Karpas-422 (cell line): Measurements from ENCODE around the gene CSNK2A1. TPM values are rescaled to one million over a fixed set of nuclear protein-coding genes. Genes with fewer than 3 reads are reported as not detected.

Experiments used
- DNase-seq: peaks from one replicate; pipeline ENCODE4 v3.0.0-alpha.2; 2015
- H2AFZ ChIP-seq: fragments of 200-600 bp; sonication (generic); 2 replicates; pipeline ENCODE4 v1.6.1; 2014; ENCODE audit warnings: antibody characterized with exemption, low read length, mixed read lengths
- H3K27ac ChIP-seq: fragments of 200-600 bp; sonication (generic); 2 replicates; pipeline ENCODE4 v1.5.1; 2014; ENCODE audit warnings: mild to moderate bottlenecking, low read length, moderate library complexity
- H3K27me3 ChIP-seq: fragments of 200-600 bp; sonication (generic); 2 replicates; pipeline ENCODE4 v1.6.1; 2014; ENCODE audit warnings: low read length, mixed read lengths
- H3K36me3 ChIP-seq: fragments of 200-600 bp; sonication (generic); 2 replicates; pipeline ENCODE4 v1.6.1; 2014; ENCODE audit warnings: low read length, mixed read lengths; ENCODE audit not compliant: insufficient read depth
- H3K4me1 ChIP-seq: fragments of 200-600 bp; sonication (generic); 2 replicates; pipeline ENCODE4 v1.6.1; 2014; ENCODE audit warnings: mild to moderate bottlenecking, low read length, mixed read lengths
- H3K4me2 ChIP-seq: fragments of 200-600 bp; sonication (generic); 2 replicates; pipeline ENCODE4 v1.6.1; 2014; ENCODE audit warnings: low read length, low read depth, mild to moderate bottlenecking; ENCODE audit not compliant: poor library complexity, severe bottlenecking
- H3K4me3 ChIP-seq: fragments of 200-600 bp; sonication (generic); 2 replicates; pipeline ENCODE4 v1.5.1; 2014; ENCODE audit warnings: mild to moderate bottlenecking, antibody characterized with exemption, low read length, mixed read lengths
- H3K79me2 ChIP-seq: fragments of 200-600 bp; sonication (generic); 2 replicates; pipeline ENCODE4 v1.6.1; 2014; ENCODE audit warnings: mild to moderate bottlenecking, low read length, mixed read lengths
- H3K9ac ChIP-seq: fragments of 200-600 bp; sonication (generic); 2 replicates; pipeline ENCODE4 v1.6.0; 2014; ENCODE audit warnings: low read length
- H3K9me2 ChIP-seq: fragments of 200-600 bp; sonication (generic), shearing (Covaris generic); replicated peaks from 2 replicates; pipeline ENCODE4 v1.6.0; 2014; ENCODE audit warnings: mild to moderate bottlenecking, low read length, moderate library complexity; ENCODE audit not compliant: insufficient read depth
- H3K9me3 ChIP-seq: fragments of 300-700, 200-600 bp; sonication (generic); 2 replicates; pipeline ENCODE4 v1.6.1; 2014; ENCODE audit warnings: low read length, mixed read lengths
- H4K20me1 ChIP-seq: fragments of 200-600 bp; sonication (generic); 2 replicates; pipeline ENCODE4 v1.6.1; 2014; ENCODE audit warnings: mild to moderate bottlenecking, antibody characterized with exemption, low read length, low read depth; ENCODE audit not compliant: insufficient read depth
- total RNA-seq: library from RNA; depleted of rRNA; stranded (reverse); fragments of >200 nt; shearing (Covaris generic); gene quantifications from 2 replicates; pipeline ENCODE4 v1.2.3, GENCODE V29; 2014; ENCODE audit warnings: low replicate concordance

The CSNK2A1 gene
- total RNA-seq, 1 experiment from 2014 or later, result 148 TPM

DNA sequence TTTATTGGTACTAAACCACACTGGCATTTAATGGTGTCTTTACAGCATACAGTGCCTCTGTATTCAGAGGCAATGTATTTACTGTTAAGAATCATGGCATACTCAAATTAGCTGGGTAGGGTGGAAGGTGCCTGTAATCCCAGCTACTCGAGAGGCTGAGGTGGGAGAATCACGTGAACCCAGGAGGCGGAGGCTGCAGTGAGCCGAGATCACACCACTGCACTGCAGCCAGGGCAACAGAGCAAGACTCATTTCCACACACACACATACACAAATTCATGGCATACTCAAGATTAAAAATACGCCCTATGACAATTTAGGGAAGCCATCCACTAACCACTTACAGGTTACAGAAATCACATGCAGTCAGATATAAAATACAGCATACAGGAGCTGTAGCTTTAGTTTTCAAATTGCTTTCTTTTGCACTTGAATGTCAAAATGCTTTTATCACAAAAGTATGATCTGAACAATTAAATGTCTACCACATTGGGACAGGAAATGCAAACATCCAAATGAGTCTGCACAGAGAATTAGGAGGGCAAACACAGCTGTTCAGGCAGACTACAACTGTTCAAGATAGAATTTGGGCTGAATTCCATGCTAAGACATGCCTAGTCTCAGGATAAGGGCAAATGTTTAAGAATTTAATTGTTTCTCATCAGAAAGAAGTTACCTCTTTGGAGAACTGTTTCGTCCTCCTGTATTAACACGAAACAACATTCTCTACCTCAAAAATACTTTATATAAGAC, 36.4 kb downstream of the CSNK2A1 start:
- no peak for DNase-seq
- H3K4me1 ChIP-seq, result peaks cover 42% of the 10 kb centered on the region
- no peak overlapping the region for H3K4me2 ChIP-seq
- H3K27ac ChIP-seq, result no peak overlapping the region
- peaks cover 77% of the 10 kb centered on the region for H3K79me2 ChIP-seq
- H3K9ac ChIP-seq, result no peak overlapping the region
- no peak overlapping the region for H3K4me3 ChIP-seq
- H3K27me3 ChIP-seq, result no peaks in the 10 kb centered on the region
- H3K9me2 ChIP-seq, result no peaks in the 10 kb centered on the region
- H4K20me1 ChIP-seq, result peaks cover 29% of the 10 kb centered on the region
- H2AFZ ChIP-seq, result no peak overlapping the region
- peaks cover 54% of the 10 kb centered on the region for H3K36me3 ChIP-seq
- H3K9me3 ChIP-seq, result no peaks in the 10 kb centered on the region

DNA sequence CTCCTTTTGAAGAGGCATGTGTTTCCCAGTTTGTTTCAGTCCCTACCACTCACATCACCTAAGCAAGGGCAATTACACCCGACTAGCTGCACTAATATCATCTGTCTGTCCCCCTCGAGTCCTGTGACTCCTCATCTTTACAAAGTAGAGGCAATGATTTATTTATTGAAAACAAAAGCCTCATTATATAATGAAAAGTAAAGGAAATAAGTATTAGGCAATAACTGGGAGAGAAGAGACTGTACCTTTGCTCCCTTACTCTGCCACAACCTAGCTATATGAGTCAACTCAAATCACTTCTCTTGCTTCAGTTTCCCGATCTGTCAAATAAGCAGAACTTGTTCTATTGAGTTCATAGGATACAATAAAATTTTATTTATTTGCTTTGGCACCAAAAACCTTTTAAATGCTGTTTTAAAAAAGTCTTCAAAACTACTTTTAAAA, 38.9 kb downstream of the CSNK2A1 start:
- no peak overlapping the region for H2AFZ ChIP-seq
- peaks cover 22% of the 10 kb centered on the region for H4K20me1 ChIP-seq
- H3K36me3 ChIP-seq, result peaks cover 67% of the 10 kb centered on the region
- no peaks in the 10 kb centered on the region for H3K9me2 ChIP-seq
- H3K9ac ChIP-seq, result no peak overlapping the region
- no peaks in the 10 kb centered on the region for H3K27me3 ChIP-seq
- no peak overlapping the region for H3K4me2 ChIP-seq
- no peak overlapping the region for H3K4me3 ChIP-seq
- no peaks in the 10 kb centered on the region for H3K9me3 ChIP-seq
- peaks cover 52% of the 10 kb centered on the region for H3K79me2 ChIP-seq
- H3K4me1 ChIP-seq, result peaks cover 22% of the 10 kb centered on the region
- no peak overlapping the region for H3K27ac ChIP-seq
- DNase-seq, result no peak

DNA sequence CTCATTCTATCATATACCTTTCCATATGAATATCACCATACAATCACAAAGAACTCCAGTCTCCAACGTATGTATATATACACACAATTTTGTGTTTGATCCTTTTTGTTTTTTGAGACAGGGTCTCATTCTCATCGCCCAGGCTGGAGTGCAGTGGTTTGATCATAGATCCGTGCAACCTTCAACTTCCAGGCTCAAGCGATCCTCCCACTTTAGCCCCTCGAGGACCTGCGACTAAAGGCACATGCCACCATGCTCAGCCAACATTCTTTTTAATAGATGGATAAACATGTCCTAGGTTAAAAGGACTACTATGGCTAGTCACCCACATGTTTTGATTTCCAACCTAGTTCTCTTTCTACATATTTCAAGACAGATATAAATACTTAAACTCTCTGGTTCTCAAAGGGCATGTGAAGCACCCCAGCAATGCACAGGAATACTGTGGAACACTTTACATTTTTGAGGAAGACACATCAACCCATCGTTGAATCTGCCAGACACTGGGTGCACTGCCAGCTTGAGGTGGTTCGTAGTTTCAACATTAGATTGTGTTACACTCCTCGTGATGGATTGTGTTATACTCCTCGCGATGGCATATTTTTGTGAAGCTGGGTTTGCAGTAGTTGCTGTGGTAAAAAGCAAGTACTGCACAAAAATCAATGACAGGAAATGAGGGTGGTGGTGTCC, 40.4 kb downstream of the CSNK2A1 start:
- H3K79me2 ChIP-seq, result peaks cover 37% of the 10 kb centered on the region
- H3K27me3 ChIP-seq, result no peaks in the 10 kb centered on the region
- H3K4me1 ChIP-seq, result peaks cover 18% of the 10 kb centered on the region
- H2AFZ ChIP-seq, result no peak overlapping the region
- H3K36me3 ChIP-seq, result peaks cover 70% of the 10 kb centered on the region
- no peak overlapping the region for H3K27ac ChIP-seq
- no peaks in the 10 kb centered on the region for H3K9me2 ChIP-seq
- no peak overlapping the region for H3K4me2 ChIP-seq
- H3K9ac ChIP-seq, result no peak overlapping the region
- H4K20me1 ChIP-seq, result peaks cover 14% of the 10 kb centered on the region; the same call in 1 of the 2 replicates
- H3K4me3 ChIP-seq, result no peak overlapping the region
- DNase-seq, result no peak
- H3K9me3 ChIP-seq, result no peaks in the 10 kb centered on the region

- H3K9ac ChIP-seq, result no peak overlapping the region
- H3K9me2 ChIP-seq, result no peaks in the 10 kb centered on the region
- H4K20me1 ChIP-seq, result no peaks in the 10 kb centered on the region
- H2AFZ ChIP-seq, result no peak overlapping the region
- peaks cover 37% of the 10 kb centered on the region for H3K4me1 ChIP-seq
- H3K27ac ChIP-seq, result no peak overlapping the region
- H3K4me2 ChIP-seq, result no peak overlapping the region
- no peaks in the 10 kb centered on the region for H3K9me3 ChIP-seq
- H3K36me3 ChIP-seq, result peaks cover 71% of the 10 kb centered on the region
- H3K79me2 ChIP-seq, result peaks cover 3% of the 10 kb centered on the region; the same call in 1 of the 2 replicates
- DNase-seq, result no peak
- H3K4me3 ChIP-seq, result no peak overlapping the region
- no peaks in the 10 kb centered on the region for H3K27me3 ChIP-seq
These were observed 45.6 kb downstream of the CSNK2A1 start for GRCh38 chr20:497979-498378.

- no peaks in the 10 kb centered on the region for H3K9me3 ChIP-seq
- no peaks in the 10 kb centered on the region for H4K20me1 ChIP-seq
- no peak overlapping the region for H3K4me3 ChIP-seq
- H3K9me2 ChIP-seq, result no peaks in the 10 kb centered on the region
- peaks cover 24% of the 10 kb centered on the region for H3K4me1 ChIP-seq
- DNase-seq, result no peak
- no peak overlapping the region for H3K9ac ChIP-seq
- no peaks in the 10 kb centered on the region for H3K27me3 ChIP-seq
- no peak overlapping the region for H2AFZ ChIP-seq
- H3K36me3 ChIP-seq, result peaks cover 76% of the 10 kb centered on the region
- H3K27ac ChIP-seq, result no peak overlapping the region
- H3K79me2 ChIP-seq, result 0 out of 2 replicates have a peak, but pooled peaks cover 3% of the 10 kb centered on the region
- no peak overlapping the region for H3K4me2 ChIP-seq
These were observed 47.4 kb downstream of the CSNK2A1 start for GRCh38 chr20:496126-496696.

DNA sequence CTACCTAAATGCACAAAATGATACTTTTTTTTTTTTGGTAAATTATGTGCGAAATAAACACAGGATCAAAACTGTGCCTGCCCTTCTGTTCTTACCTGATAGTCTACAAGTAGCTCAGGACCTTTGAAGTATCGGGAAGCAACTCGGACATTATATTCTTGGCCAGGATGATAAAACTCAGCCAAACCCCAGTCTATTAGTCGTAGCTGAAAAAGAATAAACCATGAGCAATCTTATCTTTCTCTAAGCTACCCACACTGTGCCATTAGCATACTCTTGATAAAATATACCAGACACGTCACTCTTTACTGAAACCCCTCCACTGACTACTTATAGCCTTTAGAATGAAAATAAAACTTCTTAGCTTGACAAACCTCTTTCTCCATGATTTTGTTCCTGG, 51.4 kb downstream of the CSNK2A1 start:
- H4K20me1 ChIP-seq, result no peaks in the 10 kb centered on the region
- no peaks in the 10 kb centered on the region for H3K9me2 ChIP-seq
- H3K9me3 ChIP-seq, result no peaks in the 10 kb centered on the region
- H3K27ac ChIP-seq, result no peak overlapping the region
- 0 out of 2 replicates have a peak, but pooled peaks cover 3% of the 10 kb centered on the region for H3K79me2 ChIP-seq
- peaks cover 24% of the 10 kb centered on the region for H3K4me1 ChIP-seq
- H2AFZ ChIP-seq, result no peak overlapping the region
- H3K4me2 ChIP-seq, result no peak overlapping the region
- DNase-seq, result no peak
- H3K9ac ChIP-seq, result no peak overlapping the region
- H3K4me3 ChIP-seq, result no peak overlapping the region
- no peaks in the 10 kb centered on the region for H3K27me3 ChIP-seq
- H3K36me3 ChIP-seq, result peaks cover 76% of the 10 kb centered on the region

- Histone ChIP-seq H3K79me2 (no peaks in the 10 kb centered on the region), H3K36me3 (peaks cover 62% of the 10 kb centered on the region), H3K4me1 (no peaks in the 10 kb centered on the region), H3K27me3 (no peaks in the 10 kb centered on the region), H3K9me2 (no peaks in the 10 kb centered on the region), H3K9ac (no peak overlapping the region), H3K27ac (no peak overlapping the region), H3K9me3 (no peaks in the 10 kb centered on the region), H3K4me2 (no peak overlapping the region), H2AFZ (no peak overlapping the region), H4K20me1 (no peaks in the 10 kb centered on the region), H3K4me3 (no peak overlapping the region)
- DNase-seq, result no peak
These were observed 55.9 kb downstream of the CSNK2A1 start for GRCh38 chr20:487655-488054.
